HCT116 (cell line): Measurements from ENCODE around the gene CBR1. TPM values are rescaled to one million over a fixed set of nuclear protein-coding genes. Genes with fewer than 3 reads are reported as not detected.

Experiments used
- ATAC-seq: fragments of 200-7000 bp; cut with Tn5 transposase; 2 replicates; pipeline ENCODE4 v1.9.1; 2020; ENCODE audit warnings: mild to moderate bottlenecking, moderate library complexity
- BruUV-seq: library from RNA; stranded (reverse); fragments of 400-500 nt; replicated peaks from 2 replicates; lab custom pipeline; 2021; lab: Mats Ljungman, UMichigan
- CTCF ChIA-PET: fragments of 300-600 bp; sonication (Branson Sonifier 250); formaldehyde crosslinking; loops from one replicate; lab custom pipeline; 2021; ENCODE audit warnings: antibody characterized with exemption; lab: Charles Lee
- POLR2A ChIA-PET: fragments of 300-600, 350-600 bp; sonication (Branson Sonifier 250); formaldehyde crosslinking; loops from one replicate; lab custom pipeline; 2021; ENCODE audit warnings: antibody characterized with exemption; lab: Charles Lee
- RAD21 ChIA-PET, 2 experiments: fragments of 300-600 bp; sonication (Branson Sonifier 250); formaldehyde crosslinking; loops; one replicate each; lab custom pipeline; 2023; ENCODE audit warnings: low total read pairs in 2 of 2; ENCODE audit not compliant: uncharacterized antibody in 2 of 2, unreplicated experiment in 2 of 2, low non-redundant PET in 1 of 2; lab: Charles Lee
- DNase-seq: peaks from one replicate; pipeline ENCODE4 v3.0.0-alpha.2; 2010; ENCODE audit warnings: low read depth, low spot score
- H2AFZ ChIP-seq: fragments of 200-600 bp; shearing (Covaris generic), sonication (generic); 2 replicates; pipeline ENCODE4 v1.6.1; 2017; ENCODE audit warnings: low read depth, mixed run types, mixed read lengths, antibody characterized with exemption, low read length; ENCODE audit not compliant: poor library complexity, severe bottlenecking
- H3K27ac ChIP-seq: 2 replicates; pipeline ENCODE4 v1.5.1; 2012; ENCODE audit warnings: low read depth, low read length
- H3K27me3 ChIP-seq: fragments of 200-600 bp; sonication (generic); 2 replicates; pipeline ENCODE4 v1.6.1; 2016; ENCODE audit warnings: mixed run types, low read length, mixed read lengths; ENCODE audit not compliant: insufficient read depth
- H3K36me3 ChIP-seq, 2 experiments: fragments of 200-500 bp in 1 of 2; fragments of 200-600 bp in 1 of 2; sonication (Bioruptor generic) in 1 of 2; sonication (generic) in 1 of 2; 2 replicates each; pipeline versions ENCODE4 v1.5.1 to v1.6.1; 2014 to 2016; ENCODE audit warnings: low read length in 2 of 2, inconsistent platforms in 1 of 2, mixed read lengths in 1 of 2, mixed run types in 1 of 2; ENCODE audit not compliant: insufficient read depth in 2 of 2, control insufficient read depth in 1 of 2
- H3K4me1 ChIP-seq, 2 experiments: fragments of 200-600 bp in 1 of 2; sonication (generic) in 1 of 2; 2 replicates each; pipeline versions ENCODE4 v1.5.1 to v1.6.1; 2012 to 2017; ENCODE audit warnings: low read length in 2 of 2, inconsistent platforms in 1 of 2, mild to moderate bottlenecking in 1 of 2, mixed read lengths in 1 of 2, mixed run types in 1 of 2, moderate library complexity in 1 of 2; ENCODE audit not compliant: insufficient read depth in 2 of 2, control insufficient read depth in 1 of 2
- H3K4me2 ChIP-seq: fragments of 200-600 bp; sonication (generic); 2 replicates; pipeline ENCODE4 v1.6.1; 2017; ENCODE audit warnings: mixed run types, low read length, mixed read lengths
- H3K4me3 ChIP-seq, 2 experiments: fragments of 200-600 bp in 1 of 2; sonication (generic) in 1 of 2; replicated peaks in 1 of 2; 2 replicates each; pipeline ENCODE4 v1.5.1; 2011 to 2016; ENCODE audit warnings: low read length in 2 of 2, control low read depth in 1 of 2, low read depth in 1 of 2, mild to moderate bottlenecking in 1 of 2, mixed read lengths in 1 of 2, mixed run types in 1 of 2
- H3K79me2 ChIP-seq: fragments of 200-600 bp; sonication (generic); 2 replicates; pipeline ENCODE4 v1.6.1; 2017; ENCODE audit warnings: mild to moderate bottlenecking, mixed run types, low read length, moderate library complexity, mixed read lengths; ENCODE audit not compliant: insufficient read depth
- H3K9ac ChIP-seq: fragments of 200-600 bp; sonication (generic); 2 replicates; pipeline ENCODE4 v1.6.1; 2016; ENCODE audit warnings: low read length, mixed read lengths
- H3K9me2 ChIP-seq: fragments of 200-600 bp; sonication (generic), shearing (Covaris generic); 2 replicates; pipeline ENCODE4 v1.6.1; 2017; ENCODE audit warnings: mixed run types, mild to moderate bottlenecking, moderate library complexity; ENCODE audit not compliant: insufficient read depth
- H3K9me3 ChIP-seq, 2 experiments: fragments of 200-500 bp in 1 of 2; fragments of 200-600 bp in 1 of 2; sonication (Bioruptor generic) in 1 of 2; sonication (generic) in 1 of 2; 2 replicates each; pipeline ENCODE4 v1.6.1; 2014 to 2017; ENCODE audit warnings: low read length in 2 of 2, mixed read lengths in 2 of 2, inconsistent platforms in 1 of 2, low read depth in 1 of 2, mild to moderate bottlenecking in 1 of 2, mixed run types in 1 of 2, moderate library complexity in 1 of 2; ENCODE audit not compliant: control insufficient read depth in 1 of 2, insufficient read depth in 1 of 2
- H4K20me1 ChIP-seq: fragments of 200-600 bp; sonication (generic), shearing (Covaris generic); 2 replicates; pipeline ENCODE4 v1.6.1; 2017; ENCODE audit warnings: mixed run types, mild to moderate bottlenecking, moderate library complexity; ENCODE audit not compliant: insufficient read depth
- CEBPB ChIP-seq: IDR thresholded peaks from 2 replicates; pipeline ENCODE4 v1.6.1; 2012; ENCODE audit warnings: low read depth
- EGR1 ChIP-seq: IDR thresholded peaks from 2 replicates; pipeline ENCODE4 v1.6.1; 2012; ENCODE audit warnings: low read depth
- EZH2phosphoT487 ChIP-seq: fragments of 200-600 bp; IDR thresholded peaks from 2 replicates; pipeline ENCODE4 v1.6.1; 2018; ENCODE audit warnings: antibody characterized with exemption, borderline replicate concordance
- FOSL1 ChIP-seq: IDR thresholded peaks from 2 replicates; pipeline ENCODE4 v1.6.1; 2012; ENCODE audit warnings: low read depth
- MAX ChIP-seq: IDR thresholded peaks from 2 replicates; pipeline ENCODE4 v1.6.1; 2012
- POLR2A ChIP-seq: IDR thresholded peaks from 2 replicates; pipeline ENCODE4 v1.7.0; 2011; ENCODE audit warnings: borderline replicate concordance; ENCODE audit not compliant: insufficient read depth, insufficient read length; ENCODE audit errors: extremely low read depth
- RAD21 ChIP-seq: IDR thresholded peaks from 2 replicates; pipeline ENCODE4 v1.6.1; 2012; ENCODE audit warnings: low read depth, mild to moderate bottlenecking
- REST ChIP-seq: IDR thresholded peaks from 2 replicates; pipeline ENCODE4 v1.6.1; 2012; ENCODE audit warnings: low read depth
- SP1 ChIP-seq: IDR thresholded peaks from 2 replicates; pipeline ENCODE4 v1.6.1; 2012; ENCODE audit warnings: low read depth
- SRF ChIP-seq: IDR thresholded peaks from 2 replicates; pipeline ENCODE4 v1.6.1; 2012; ENCODE audit warnings: low read depth
- YY1 ChIP-seq: IDR thresholded peaks from 2 replicates; pipeline ENCODE4 v1.6.1; 2011; ENCODE audit warnings: low read length, low read depth, moderate library complexity, mild to moderate bottlenecking; ENCODE audit not compliant: insufficient replicate concordance; ENCODE audit errors: extremely low read depth
- ZFX ChIP-seq: fragments of 450-650 bp; IDR thresholded peaks from 2 replicates; pipeline ENCODE4 v1.6.1; 2017
- ZNF274 ChIP-seq: fragments of 200-500 bp; sonication (Bioruptor generic); IDR thresholded peaks from 2 replicates; pipeline ENCODE4 v1.6.1; 2014; ENCODE audit warnings: mild to moderate bottlenecking, low read depth, low read length, inconsistent platforms
- intact Hi-C: fragments of 100-400 bp; cut with micrococcal nuclease; formaldehyde crosslinking; loops from 2 replicates; pipeline ENCODE4 v1.10.0; 2022
- total RNA-seq: library from RNA; stranded (reverse); gene quantifications from one replicate; pipeline ENCODE4 v1.2.1, GENCODE V29; 2021; ENCODE audit not compliant: unreplicated experiment
- TF ChIP-seq, protein P1 (sequence below): IDR thresholded peaks from 2 replicates; pipeline ENCODE4 v1.6.1; 2012
- TF ChIP-seq, protein P2 (sequence below), 3 experiments: fragments of 200-600 bp in 1 of 3; sonication (generic) in 1 of 3; IDR thresholded peaks in 2 of 3; conservative IDR thresholded peaks in 1 of 3; 2 replicates each; pipeline ENCODE4 v1.5.1; 2012 to 2017; ENCODE audit warnings: low read depth in 2 of 3, low read length in 2 of 3, antibody characterized with exemption in 1 of 3, borderline replicate concordance in 1 of 3, control low read depth in 1 of 3, mild to moderate bottlenecking in 1 of 3, mixed read lengths in 1 of 3, mixed run types in 1 of 3, moderate library complexity in 1 of 3; ENCODE audit not compliant: insufficient read depth in 1 of 3

CBR1 gene
- total RNA-seq, 1 experiment from 2014 or later, result 0.91 TPM

GRCh38 chr21:36097427-36098181 lies 27.8 kb downstream of the CBR1 start:
- Histone ChIP-seq H3K27ac (no peak overlapping the region), H2AFZ (no peak overlapping the region), H3K4me2 (no peak overlapping the region), H3K36me3 (no peaks in the 10 kb centered on the region), H3K9ac (no peak overlapping the region), H3K27me3 (no peaks in the 10 kb centered on the region), H3K4me3 (no peak overlapping the region), H4K20me1 (no peaks in the 10 kb centered on the region), H3K9me3 (peaks cover 10 to 11% of the 10 kb centered on the region in 2 experiments; a peak in 2 of 4 replicates), H3K79me2 (no peaks in the 10 kb centered on the region), H3K9me2 (no peaks in the 10 kb centered on the region), H3K4me1 (peaks cover 0 to 5% of the 10 kb centered on the region in 2 experiments; a peak in 1 of 4 replicates)
- ChIA-PET RAD21 (no interaction called here), CTCF (no interaction called here), POLR2A (interaction anchor here (1.2 kb wide), 1 partner anchor 38 kb away, joined by 4 read pairs; the partner anchor contains the start of gene SETD4)
- ATAC-seq, result no peak
- TF ChIP-seq ZFX, result no peak
- TF ChIP-seq POLR2A, result no peak
- TF ChIP-seq EGR1, result no peak
- TF ChIP-seq ZNF274, result no peak
- no peak for TF ChIP-seq RAD21
- TF ChIP-seq EZH2phosphoT487, result no peak
- TF ChIP-seq, protein P1, sequence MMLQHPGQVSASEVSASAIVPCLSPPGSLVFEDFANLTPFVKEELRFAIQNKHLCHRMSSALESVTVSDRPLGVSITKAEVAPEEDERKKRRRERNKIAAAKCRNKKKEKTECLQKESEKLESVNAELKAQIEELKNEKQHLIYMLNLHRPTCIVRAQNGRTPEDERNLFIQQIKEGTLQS, result no peak
- TF ChIP-seq CEBPB, result no peak
- no peak for TF ChIP-seq SRF
- no peak for TF ChIP-seq REST
- TF ChIP-seq YY1, result no peak
- no peak for TF ChIP-seq FOSL1
- no peak for TF ChIP-seq MAX
- TF ChIP-seq, protein P2, sequence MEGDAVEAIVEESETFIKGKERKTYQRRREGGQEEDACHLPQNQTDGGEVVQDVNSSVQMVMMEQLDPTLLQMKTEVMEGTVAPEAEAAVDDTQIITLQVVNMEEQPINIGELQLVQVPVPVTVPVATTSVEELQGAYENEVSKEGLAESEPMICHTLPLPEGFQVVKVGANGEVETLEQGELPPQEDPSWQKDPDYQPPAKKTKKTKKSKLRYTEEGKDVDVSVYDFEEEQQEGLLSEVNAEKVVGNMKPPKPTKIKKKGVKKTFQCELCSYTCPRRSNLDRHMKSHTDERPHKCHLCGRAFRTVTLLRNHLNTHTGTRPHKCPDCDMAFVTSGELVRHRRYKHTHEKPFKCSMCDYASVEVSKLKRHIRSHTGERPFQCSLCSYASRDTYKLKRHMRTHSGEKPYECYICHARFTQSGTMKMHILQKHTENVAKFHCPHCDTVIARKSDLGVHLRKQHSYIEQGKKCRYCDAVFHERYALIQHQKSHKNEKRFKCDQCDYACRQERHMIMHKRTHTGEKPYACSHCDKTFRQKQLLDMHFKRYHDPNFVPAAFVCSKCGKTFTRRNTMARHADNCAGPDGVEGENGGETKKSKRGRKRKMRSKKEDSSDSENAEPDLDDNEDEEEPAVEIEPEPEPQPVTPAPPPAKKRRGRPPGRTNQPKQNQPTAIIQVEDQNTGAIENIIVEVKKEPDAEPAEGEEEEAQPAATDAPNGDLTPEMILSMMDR (IDR thresholded peaks at IDR 0.05 in 2 of 3, conservative IDR thresholded peaks at IDR 0.05 in 1 of 3; ENCODE audit: borderline replicate concordance in 1 of 3, insufficient read depth in 1 of 3, low read depth in 2 of 3, low read length in 2 of 3), result no peak
- TF ChIP-seq SP1, result no peak
- DNase-seq, result no peak
- no TSS peak for BruUV-seq
- intact Hi-C loops, result no loop called here
